Measurements from ENCODE around the gene PBX3.

GRCh38 chr9:125758986-125759763 is 12.0 kb downstream of the PBX3 start:
- TF ChIP-seq MXD4 (CRISPR knock-in tag; IDR thresholded peaks at IDR 0.05) (no peak), CTCF (CRISPR knock-in tag; IDR thresholded peaks at IDR 0.05) (peak; percentile 53), ZNF768 (CRISPR knock-in tag; IDR thresholded peaks at IDR 0.05) (no peak), ZKSCAN8 (CRISPR knock-in tag; IDR thresholded peaks at IDR 0.05; ENCODE audit: borderline replicate concordance) (peak; percentile 46; the same call in 1 of the 2 replicates), MTA1 (CRISPR knock-in tag; IDR thresholded peaks at IDR 0.05; ENCODE audit: borderline replicate concordance) (no peak), ZNF639 (CRISPR knock-in tag; conservative IDR thresholded peaks at IDR 0.05) (no peak)

Data from HepG2 (cell line).